Left ventricle myocardium superior (tissue), 1 donor: ENCODE results near the gene ARHGAP19. TPM values are rescaled to one million over a fixed set of nuclear protein-coding genes. Genes with fewer than 3 reads are reported as not detected.

ENCODE experiments used
- ATAC-seq: fragments of 200-7000 bp; cut with Tn5 transposase; one replicate; pipeline ENCODE4 v1.9.1; 2020; ENCODE audit warnings: mild to moderate bottlenecking, moderate library complexity
- DNase-seq: peaks from one replicate; pipeline ENCODE4 v3.0.0-alpha.2; 2020
- intact Hi-C: fragments of 100-400 bp; cut with micrococcal nuclease; formaldehyde crosslinking; loops from one replicate; pipeline ENCODE4 v1.11.0; 2022
- total RNA-seq: library from RNA; stranded (reverse); fragmentation: NEBNext Ultra II Directional; extraction: Animal tissue kit (Norgen Biotek cat#: 25700); gene quantifications from one replicate; pipeline ENCODE4 v1.2.1, GENCODE V29; 2021
- donor health status: DM: no; HTN: yes; CAD: no; lungs with severe emphysema.

The ARHGAP19 gene
- total RNA-seq, 1 donor from 2014 or later = 3.3 TPM

DNA sequence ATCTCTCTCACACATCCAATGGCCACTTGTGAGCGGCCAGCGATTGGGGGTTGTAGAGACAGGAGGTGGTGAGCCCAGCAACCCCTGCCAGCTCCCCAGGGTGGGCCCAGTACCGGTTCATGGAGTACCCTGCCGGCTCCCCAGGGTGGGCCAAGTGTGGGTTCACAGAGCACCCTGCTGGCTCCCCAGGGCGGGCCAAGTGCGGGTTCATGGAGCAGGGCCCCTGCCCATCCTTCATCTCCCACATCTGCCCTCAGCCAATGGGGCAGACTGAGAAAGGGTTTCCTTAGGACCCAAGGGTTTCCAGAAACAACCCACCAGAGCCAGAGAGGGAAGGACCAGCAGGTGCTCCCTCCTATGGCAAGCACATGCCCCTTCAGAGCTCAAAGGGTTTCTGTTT lies 85.3 kb downstream of the ARHGAP19 start:
- intact Hi-C loops = loop anchor here (10.0 kb wide), 1 partner anchor 132 kb away; no protein-coding TSS in a partner anchor
- DNase-seq (no peak), ATAC-seq (no peak)

GRCh38 chr10:97204826-97205679 lies 87.4 kb downstream of the ARHGAP19 start:
- intact Hi-C loops = loop anchor here (10.0 kb wide), 1 partner anchor 130 kb away; no protein-coding TSS in a partner anchor
- DNase-seq (no peak), ATAC-seq (no peak)

GRCh38 chr10:97203220-97203619 lies 89.2 kb downstream of the ARHGAP19 start:
- intact Hi-C loops = loop anchor here (10.0 kb wide), 1 partner anchor 128 kb away; no protein-coding TSS in a partner anchor
- ATAC-seq = no peak
- no peak for DNase-seq

- DNase-seq (no peak), ATAC-seq (no peak)
- intact Hi-C loops = loop anchor here (10.0 kb wide), 1 partner anchor 126 kb away; no protein-coding TSS in a partner anchor
Measured at GRCh38 chr10:97200616-97201015, 91.8 kb downstream of the ARHGAP19 start.

- no peak for DNase-seq
- ATAC-seq = no peak
- intact Hi-C loops = no loop called here
Measured at GRCh38 chr10:97199152-97199551, 93.3 kb downstream of the ARHGAP19 start.

GRCh38 chr10:97197030-97197500 lies 95.4 kb downstream of the ARHGAP19 start:
- intact Hi-C loops = no loop called here
- peak; percentile 55 for ATAC-seq
- no peak for DNase-seq

GRCh38 chr10:97196223-97197029 lies 96.0 kb downstream of the ARHGAP19 start:
- DNase-seq = peak; percentile 67
- intact Hi-C loops = no loop called here
- peak; percentile 86 for ATAC-seq

DNA sequence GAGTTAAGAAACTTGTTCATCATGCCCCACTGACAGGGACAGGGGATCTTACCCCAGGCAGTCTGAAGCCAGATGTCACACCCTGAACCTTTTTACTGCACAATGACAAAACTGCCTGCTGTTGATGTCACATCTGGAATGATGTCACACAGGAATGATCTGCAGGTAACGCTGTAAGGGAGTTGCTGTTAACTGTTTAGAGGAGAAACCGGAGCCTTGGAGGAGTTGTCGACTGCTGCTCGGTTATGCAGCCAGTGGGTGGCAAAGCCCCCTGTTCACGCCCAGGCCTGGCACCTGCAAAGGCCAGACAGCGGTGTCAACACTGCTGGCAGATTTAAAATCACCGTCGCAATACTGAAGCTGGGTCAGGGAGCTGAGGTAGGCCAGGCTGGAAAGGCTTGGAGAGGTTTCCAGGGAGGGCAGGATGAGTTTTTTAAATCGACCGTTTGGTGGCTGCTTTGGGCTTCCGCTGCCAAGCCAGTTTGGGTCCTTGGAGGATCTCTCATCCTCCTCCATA lies 96.7 kb downstream of the ARHGAP19 start:
- ATAC-seq = no peak
- intact Hi-C loops = no loop called here
- DNase-seq = no peak

DNA sequence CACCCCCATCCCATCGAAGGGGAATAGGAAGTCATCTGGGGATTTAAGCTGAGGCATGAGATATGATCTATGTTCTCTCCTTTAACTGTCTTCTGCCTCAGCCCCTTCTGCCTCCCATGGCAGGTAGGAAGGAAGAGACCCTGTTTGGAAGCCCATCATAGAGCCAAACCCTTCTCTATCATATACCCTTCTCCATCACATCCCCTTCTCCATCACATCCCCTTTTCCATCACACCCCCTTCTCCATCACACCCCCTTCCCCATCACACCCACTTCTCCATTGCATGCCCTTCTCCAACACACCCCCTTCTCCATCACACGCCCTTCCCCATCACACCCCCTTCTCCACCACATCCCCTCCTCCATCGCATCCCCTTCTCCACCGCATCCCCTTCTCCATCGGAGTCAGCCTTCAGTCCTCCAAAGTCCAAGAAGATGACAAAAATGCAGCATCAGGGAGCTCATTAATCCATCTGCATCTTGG lies 99.4 kb downstream of the ARHGAP19 start:
- ATAC-seq (no peak), DNase-seq (no peak)
- intact Hi-C loops = no loop called here

- DNase-seq (no peak), ATAC-seq (no peak)
- intact Hi-C loops = no loop called here
Measured at GRCh38 chr10:97190450-97190849, 102.0 kb downstream of the ARHGAP19 start.

- DNase-seq (no peak), ATAC-seq (no peak)
- intact Hi-C loops = no loop called here
Measured at GRCh38 chr10:97188261-97188711, 104.2 kb downstream of the ARHGAP19 start.

DNA sequence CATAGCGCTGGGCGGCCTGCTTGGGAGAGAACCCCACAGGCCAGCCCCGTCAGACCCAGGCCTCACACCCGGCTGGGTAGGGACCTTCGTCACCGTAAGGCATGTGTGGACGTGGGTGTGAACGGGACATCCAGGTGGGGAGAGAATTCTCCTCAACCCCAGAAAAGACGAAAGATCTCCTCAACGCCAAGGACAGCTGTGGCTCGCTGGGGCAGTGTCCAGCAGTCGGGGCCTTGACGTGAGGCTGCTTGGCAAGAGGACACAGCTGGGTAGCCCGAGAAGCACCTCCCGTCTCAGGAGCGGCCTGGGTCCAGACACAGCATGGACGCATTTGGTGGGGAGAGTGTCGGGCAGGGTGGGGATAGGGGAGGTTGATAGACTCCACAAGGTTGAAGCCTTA lies 105.5 kb downstream of the ARHGAP19 start:
- ATAC-seq (no peak), DNase-seq (no peak)
- intact Hi-C loops = no loop called here

DNA sequence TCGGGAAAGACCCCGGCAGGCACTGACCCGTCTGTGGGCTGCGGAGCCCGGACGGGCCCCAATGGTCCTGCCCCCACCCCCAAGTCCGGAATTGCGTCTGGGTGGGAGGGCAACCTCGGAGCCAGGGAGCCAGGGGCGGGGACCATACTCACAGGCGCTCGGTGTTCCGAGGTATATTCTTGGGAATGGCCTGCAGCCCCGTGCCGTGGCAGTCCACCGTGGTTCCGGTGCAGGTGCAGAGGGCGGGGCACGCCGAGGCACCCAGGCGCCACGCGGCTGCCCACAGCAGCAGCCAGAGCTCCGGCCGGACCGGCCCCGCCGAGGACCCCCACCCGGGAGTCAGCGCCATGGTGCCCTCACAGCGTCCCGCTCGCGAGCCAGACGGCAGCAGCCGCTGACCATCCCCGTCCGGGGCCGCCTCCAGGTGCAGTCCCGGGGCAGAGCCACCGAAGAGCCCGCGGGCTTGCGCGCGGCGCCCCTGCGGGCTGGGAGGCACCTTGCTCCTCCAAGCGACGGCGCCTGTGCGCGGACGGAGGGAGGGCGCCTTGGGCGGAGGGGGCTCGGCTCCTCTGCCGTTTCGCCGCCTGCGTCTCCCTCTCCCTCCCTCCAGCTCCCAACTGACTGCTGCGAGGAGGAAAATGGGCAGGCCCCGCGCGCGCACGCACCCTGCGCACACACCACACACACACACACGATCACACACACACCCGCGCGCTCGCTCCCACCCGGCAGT lies 106.9 kb downstream of the ARHGAP19 start, which contains the start of gene SLIT1:
SLIT1 (minus strand) TSS at position 634 of the 733 bp plus-strand sequence; CDS start at position 349, 285 bp downstream.
- intact Hi-C loops = no loop called here
- DNase-seq = no peak
- peak; percentile 27 for ATAC-seq

- no peak for ATAC-seq
- intact Hi-C loops = no loop called here
- DNase-seq = no peak
Measured at GRCh38 chr10:97184971-97185325, 107.5 kb downstream of the ARHGAP19 start.

DNA sequence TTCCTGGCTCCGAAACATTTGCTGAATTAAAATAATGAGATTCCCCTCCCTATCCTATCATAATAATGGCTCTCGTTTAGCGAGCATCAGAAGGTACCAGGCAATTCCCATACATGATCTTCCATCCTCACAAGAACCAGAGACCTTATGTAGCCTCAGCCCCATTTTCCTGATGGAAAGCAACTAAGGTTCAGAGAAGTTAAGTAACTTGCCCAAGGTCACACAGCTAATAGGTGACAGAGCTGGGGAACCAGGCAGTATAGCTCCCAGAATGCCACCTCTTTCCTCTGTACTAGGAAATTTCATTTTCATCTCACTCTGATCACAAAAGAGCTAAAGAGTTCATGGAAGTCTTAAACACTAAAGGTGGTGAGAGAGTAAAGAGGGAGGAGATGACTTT lies 109.1 kb downstream of the ARHGAP19 start:
- DNase-seq (no peak), ATAC-seq (no peak)
- intact Hi-C loops = no loop called here

DNA sequence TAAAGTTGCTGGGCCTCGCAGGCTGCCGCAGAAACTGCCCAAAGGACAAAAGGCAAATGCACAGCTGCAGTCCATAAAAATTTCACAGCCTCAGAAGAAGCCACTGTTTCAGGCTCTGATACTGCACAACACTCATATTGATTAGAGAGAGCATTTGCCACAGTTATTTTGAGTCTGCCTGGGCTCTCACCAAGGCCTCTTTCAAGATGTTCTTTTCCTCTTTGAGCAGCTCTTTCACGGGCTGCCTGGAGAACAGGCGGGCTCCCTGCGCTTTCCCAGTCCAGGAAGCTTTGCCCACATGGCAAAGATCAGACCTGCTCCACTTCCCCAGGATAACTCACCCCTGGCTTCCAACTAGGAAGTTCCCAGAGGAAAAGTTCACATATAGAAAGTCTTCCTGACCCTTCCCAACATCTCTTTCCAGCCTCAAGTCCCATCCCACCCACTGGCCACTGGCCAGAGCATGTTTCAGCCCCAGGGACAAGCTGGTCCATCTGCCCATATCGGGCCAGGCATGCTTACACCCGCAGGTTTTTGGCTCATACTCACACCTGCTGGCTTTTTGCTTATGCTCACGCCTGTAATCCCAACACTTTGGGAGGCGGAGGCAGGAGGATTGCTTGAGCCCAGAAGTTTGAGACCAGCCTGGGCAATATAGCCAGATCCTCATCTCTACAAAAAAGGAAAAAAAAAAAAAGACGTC lies 110.0 kb downstream of the ARHGAP19 start:
- ATAC-seq (no peak), DNase-seq (no peak)
- intact Hi-C loops = no loop called here

GRCh38 chr10:97180986-97181385 lies 111.5 kb downstream of the ARHGAP19 start:
- ATAC-seq (no peak), DNase-seq (no peak)
- intact Hi-C loops = no loop called here

DNA sequence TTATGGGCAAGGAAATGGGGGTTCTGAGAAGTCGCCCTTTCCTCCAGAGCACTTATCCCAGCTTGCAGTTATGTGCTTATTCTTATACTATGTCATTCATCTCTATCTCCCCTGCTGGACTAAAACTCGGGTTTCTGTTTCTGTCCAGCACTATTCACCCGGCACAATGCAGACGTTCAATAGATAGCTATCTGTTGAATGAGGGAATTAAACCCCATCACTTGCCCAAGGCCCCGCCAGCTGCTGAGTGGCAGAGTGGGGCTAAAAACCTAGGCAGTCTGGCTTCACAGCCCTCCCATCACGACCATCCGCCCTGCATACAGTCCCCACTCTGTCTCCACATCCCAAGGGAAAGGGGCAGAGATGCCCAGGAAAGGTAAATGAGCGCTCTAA lies 112.1 kb downstream of the ARHGAP19 start:
- ATAC-seq (no peak), DNase-seq (no peak)
- intact Hi-C loops = no loop called here
